ENCODE results near the gene ZNF664.

ZNF664 gene

GRCh38 chr12:124036657-124037109 is 63.7 kb downstream of the ZNF664 start:
- no peak overlapping the region for H3K23ac ChIP-seq (ENCODE audit: low read length in 2 of 2)
- H2BK12ac ChIP-seq (ENCODE audit: low read length in 2 of 2), result peak overlapping the region in 1 of 2 experiments; percentile 49
- H3K14ac ChIP-seq (ENCODE audit: low read length in 2 of 2), result no peak overlapping the region
- H2AK5ac ChIP-seq (ENCODE audit: low read length, severe bottlenecking), result no peak overlapping the region
- H3K36me3 ChIP-seq (ENCODE audit: control insufficient read depth in 1 of 2, insufficient read depth in 2 of 2, low read depth in 1 of 2, low read length in 2 of 2), result no peaks in the 10 kb centered on the region
- 64% methylated on average over 4 of the region's 6 CpGs for WGBS
- peaks cover 2% of the 10 kb centered on the region for H3K4me1 ChIP-seq (ENCODE audit: control insufficient read depth, insufficient read depth, low read depth, low read length)
- H3K27me3 ChIP-seq (ENCODE audit: control insufficient read depth in 1 of 2, insufficient read depth in 1 of 2, low read length in 2 of 2), result no peaks in the 10 kb centered on the region
- peaks cover 2% of the 10 kb centered on the region for H3K79me1 ChIP-seq (replicated peaks; ENCODE audit: low read length, poor library complexity, severe bottlenecking)
- no peak overlapping the region for H4K91ac ChIP-seq (ENCODE audit: low read length)
- H3K9me3 ChIP-seq (ENCODE audit: control insufficient read depth, low read length), result no peaks in the 10 kb centered on the region
- peak; percentile 56 for DNase-seq
- no peak overlapping the region for H4K8ac ChIP-seq (ENCODE audit: low read length)
- H2BK5ac ChIP-seq (ENCODE audit: low read depth, low read length, poor library complexity, severe bottlenecking), result no peak overlapping the region
- H3K9ac ChIP-seq (ENCODE audit: low read length), result peak overlapping the region; percentile 64
- H3K4me3 ChIP-seq (ENCODE audit: insufficient read depth in 1 of 2, low read depth in 1 of 2, low read length in 2 of 2), result no peak overlapping the region
- H3K27ac ChIP-seq (ENCODE audit: low read length, poor library complexity, severe bottlenecking), result no peak overlapping the region
- H2AFZ ChIP-seq (ENCODE audit: low read depth, low read length), result peak overlapping the region; percentile 36
- no peak overlapping the region for H3K4me2 ChIP-seq (ENCODE audit: low read length, poor library complexity, severe bottlenecking)
- peak overlapping the region in 1 of 2 experiments; percentile 2 for H3K18ac ChIP-seq (ENCODE audit: low read depth in 1 of 2, low read length in 2 of 2)
- H2BK120ac ChIP-seq (ENCODE audit: low read depth, low read length), result no peak overlapping the region
- H3K4ac ChIP-seq (ENCODE audit: low read depth in 1 of 2, low read length in 2 of 2), result peak overlapping the region in 1 of 2 experiments; percentile 40
- H2BK15ac ChIP-seq (ENCODE audit: low read depth, poor library complexity, severe bottlenecking), result no peak overlapping the region

- Histone ChIP-seq H3K27ac (ENCODE audit: low read length, poor library complexity, severe bottlenecking) (no peak overlapping the region), H3K27me3 (ENCODE audit: control insufficient read depth in 1 of 2, insufficient read depth in 1 of 2, low read length in 2 of 2) (no peaks in the 10 kb centered on the region), H3K4ac (ENCODE audit: low read depth in 1 of 2, low read length in 2 of 2) (no peak overlapping the region), H3K9ac (ENCODE audit: low read length) (no peak overlapping the region), H2AFZ (ENCODE audit: low read depth, low read length) (no peak overlapping the region), H3K18ac (ENCODE audit: low read depth in 1 of 2, low read length in 2 of 2) (no peak overlapping the region), H3K9me3 (ENCODE audit: control insufficient read depth, low read length) (no peaks in the 10 kb centered on the region), H2AK5ac (ENCODE audit: low read length, severe bottlenecking) (no peak overlapping the region), H4K91ac (ENCODE audit: low read length) (no peak overlapping the region), H3K4me2 (ENCODE audit: low read length, poor library complexity, severe bottlenecking) (no peak overlapping the region), H3K14ac (ENCODE audit: low read length in 2 of 2) (no peak overlapping the region), H3K36me3 (ENCODE audit: control insufficient read depth in 1 of 2, insufficient read depth in 2 of 2, low read depth in 1 of 2, low read length in 2 of 2) (no peaks in the 10 kb centered on the region), H3K4me3 (ENCODE audit: insufficient read depth in 1 of 2, low read depth in 1 of 2, low read length in 2 of 2) (no peak overlapping the region), H3K23ac (ENCODE audit: low read length in 2 of 2) (no peak overlapping the region), H3K79me1 (replicated peaks; ENCODE audit: low read length, poor library complexity, severe bottlenecking) (peaks cover 2% of the 10 kb centered on the region), H4K8ac (ENCODE audit: low read length) (no peak overlapping the region), H2BK15ac (ENCODE audit: low read depth, poor library complexity, severe bottlenecking) (no peak overlapping the region), H2BK120ac (ENCODE audit: low read depth, low read length) (no peak overlapping the region), H2BK5ac (ENCODE audit: low read depth, low read length, poor library complexity, severe bottlenecking) (no peak overlapping the region), H3K4me1 (ENCODE audit: control insufficient read depth, insufficient read depth, low read depth, low read length) (peaks cover 2% of the 10 kb centered on the region), H2BK12ac (ENCODE audit: low read length in 2 of 2) (no peak overlapping the region)
- WGBS, result 100% methylated on average over 1 of the region's 1 CpG
- no peak for DNase-seq
Measured at GRCh38 chr12:124037331-124037730, 64.3 kb downstream of the ZNF664 start.

DNA sequence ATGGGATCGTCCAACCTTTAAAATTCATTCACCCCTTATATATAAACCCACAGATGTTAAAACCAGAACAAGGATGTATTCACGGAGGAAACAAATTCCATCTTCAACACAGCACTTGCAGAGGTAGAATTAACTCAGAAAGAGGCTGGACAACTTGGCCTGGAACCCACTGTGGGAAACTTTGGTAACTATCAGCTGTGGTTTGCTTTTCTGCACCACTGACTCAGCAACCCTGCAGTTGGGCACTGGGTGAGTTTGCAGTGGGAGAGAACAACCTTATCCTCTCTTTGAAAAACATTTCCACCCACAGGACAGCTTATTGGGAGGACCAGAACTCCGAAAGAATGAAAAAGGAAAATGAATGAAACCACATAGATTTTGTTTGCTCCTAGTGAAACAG is 66.3 kb downstream of the ZNF664 start:
- Histone ChIP-seq H3K4me2 (ENCODE audit: low read length, poor library complexity, severe bottlenecking) (no peak overlapping the region), H4K91ac (ENCODE audit: low read length) (no peak overlapping the region), H3K23ac (ENCODE audit: low read length in 2 of 2) (no peak overlapping the region), H3K4ac (ENCODE audit: low read depth in 1 of 2, low read length in 2 of 2) (no peak overlapping the region), H3K27me3 (ENCODE audit: control insufficient read depth in 1 of 2, insufficient read depth in 1 of 2, low read length in 2 of 2) (peaks cover 0 to 5% of the 10 kb centered on the region in 2 experiments), H2BK120ac (ENCODE audit: low read depth, low read length) (no peak overlapping the region), H2BK15ac (ENCODE audit: low read depth, poor library complexity, severe bottlenecking) (no peak overlapping the region), H4K8ac (ENCODE audit: low read length) (no peak overlapping the region), H3K14ac (ENCODE audit: low read length in 2 of 2) (no peak overlapping the region), H3K9ac (ENCODE audit: low read length) (no peak overlapping the region), H2AFZ (ENCODE audit: low read depth, low read length) (no peak overlapping the region), H3K27ac (ENCODE audit: low read length, poor library complexity, severe bottlenecking) (no peak overlapping the region), H3K79me1 (replicated peaks; ENCODE audit: low read length, poor library complexity, severe bottlenecking) (peaks cover 2% of the 10 kb centered on the region), H2BK12ac (ENCODE audit: low read length in 2 of 2) (no peak overlapping the region), H2AK5ac (ENCODE audit: low read length, severe bottlenecking) (no peak overlapping the region), H3K36me3 (ENCODE audit: control insufficient read depth in 1 of 2, insufficient read depth in 2 of 2, low read depth in 1 of 2, low read length in 2 of 2) (no peaks in the 10 kb centered on the region), H3K9me3 (ENCODE audit: control insufficient read depth, low read length) (no peaks in the 10 kb centered on the region), H3K18ac (ENCODE audit: low read depth in 1 of 2, low read length in 2 of 2) (no peak overlapping the region), H3K4me1 (ENCODE audit: control insufficient read depth, insufficient read depth, low read depth, low read length) (peaks cover 2% of the 10 kb centered on the region), H3K4me3 (ENCODE audit: insufficient read depth in 1 of 2, low read depth in 1 of 2, low read length in 2 of 2) (no peak overlapping the region), H2BK5ac (ENCODE audit: low read depth, low read length, poor library complexity, severe bottlenecking) (no peak overlapping the region)
- peak; percentile 57 for DNase-seq
- WGBS, result 72% methylated on average over 3 of the region's 3 CpGs

DNA sequence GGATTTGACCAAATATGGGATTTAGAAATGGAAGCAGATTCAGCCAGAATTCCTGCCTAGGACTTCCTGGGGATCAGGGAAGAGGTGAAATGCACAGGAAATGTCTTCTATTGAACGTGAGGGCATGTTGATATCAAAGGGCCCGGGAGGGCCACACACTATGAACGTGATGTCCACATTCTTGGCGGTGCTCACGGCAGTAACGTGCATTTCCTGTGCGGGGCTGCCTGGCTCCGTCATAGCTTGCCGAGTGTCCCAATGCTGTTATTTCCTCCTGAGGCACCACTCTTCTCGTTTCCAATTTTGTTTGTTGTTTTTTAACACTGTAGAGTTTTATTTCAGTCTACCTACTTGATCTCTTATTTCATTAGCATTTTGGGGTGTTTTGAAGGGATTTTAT is 67.3 kb downstream of the ZNF664 start:
- Histone ChIP-seq H3K36me3 (ENCODE audit: control insufficient read depth in 1 of 2, insufficient read depth in 2 of 2, low read depth in 1 of 2, low read length in 2 of 2) (no peaks in the 10 kb centered on the region), H4K91ac (ENCODE audit: low read length) (peak overlapping the region; percentile 40), H4K8ac (ENCODE audit: low read length) (no peak overlapping the region), H2AFZ (ENCODE audit: low read depth, low read length) (no peak overlapping the region), H3K23ac (ENCODE audit: low read length in 2 of 2) (no peak overlapping the region), H3K79me1 (replicated peaks; ENCODE audit: low read length, poor library complexity, severe bottlenecking) (peaks cover 2% of the 10 kb centered on the region), H2BK5ac (ENCODE audit: low read depth, low read length, poor library complexity, severe bottlenecking) (no peak overlapping the region), H3K4me2 (ENCODE audit: low read length, poor library complexity, severe bottlenecking) (no peak overlapping the region), H3K27ac (ENCODE audit: low read length, poor library complexity, severe bottlenecking) (no peak overlapping the region), H3K9ac (ENCODE audit: low read length) (no peak overlapping the region), H3K4me1 (ENCODE audit: control insufficient read depth, insufficient read depth, low read depth, low read length) (peaks cover 5% of the 10 kb centered on the region), H2BK12ac (ENCODE audit: low read length in 2 of 2) (no peak overlapping the region), H3K4ac (ENCODE audit: low read depth in 1 of 2, low read length in 2 of 2) (no peak overlapping the region), H3K4me3 (ENCODE audit: insufficient read depth in 1 of 2, low read depth in 1 of 2, low read length in 2 of 2) (no peak overlapping the region), H3K9me3 (ENCODE audit: control insufficient read depth, low read length) (no peaks in the 10 kb centered on the region), H3K18ac (ENCODE audit: low read depth in 1 of 2, low read length in 2 of 2) (no peak overlapping the region), H2BK15ac (ENCODE audit: low read depth, poor library complexity, severe bottlenecking) (no peak overlapping the region), H2AK5ac (ENCODE audit: low read length, severe bottlenecking) (no peak overlapping the region), H3K14ac (ENCODE audit: low read length in 2 of 2) (no peak overlapping the region), H2BK120ac (ENCODE audit: low read depth, low read length) (no peak overlapping the region), H3K27me3 (ENCODE audit: control insufficient read depth in 1 of 2, insufficient read depth in 1 of 2, low read length in 2 of 2) (peaks cover 0 to 5% of the 10 kb centered on the region in 2 experiments)
- WGBS, result 81% methylated on average over 5 of the region's 10 CpGs
- no peak for DNase-seq
